ENCODE data around the gene KAT2B. TPM values are rescaled to one million over a fixed set of nuclear protein-coding genes. Genes with fewer than 3 reads are reported as not detected.

Gene KAT2B
- total RNA-seq, 1 experiment from 2014 or later = 4.6 TPM

GRCh38 chr3:20091331-20092047 lies 51.2 kb downstream of the KAT2B start:
- ChIA-PET POLR2A (ENCODE audit: low non-redundant PET) (no interaction called here), CTCF (no interaction called here)
- DNase-seq (ENCODE audit: low spot score) = no peak
- Histone ChIP-seq H3K4me1 (ENCODE audit: insufficient read depth, low read length, poor library complexity, severe bottlenecking) (no peaks in the 10 kb centered on the region), H3K9me3 (ENCODE audit: low read depth, low read length, poor library complexity, severe bottlenecking) (no peaks in the 10 kb centered on the region), H3K4me3 (ENCODE audit: low read depth, low read length, poor library complexity, severe bottlenecking) (no peak overlapping the region), H3K27me3 (replicated peaks; ENCODE audit: insufficient read depth, low read depth, low read length, poor library complexity) (no peaks in the 10 kb centered on the region), H3K27ac (ENCODE audit: low read depth, low read length, poor library complexity, severe bottlenecking) (no peak overlapping the region), H3K36me3 (ENCODE audit: insufficient read depth, low read length, poor library complexity, severe bottlenecking) (no peaks in the 10 kb centered on the region)
- intact Hi-C loops (cut with micrococcal nuclease; ENCODE audit: unreplicated experiment) = no loop called here
- no TSS peak for BruUV-seq (replicated peaks)
- no peak for TF ChIP-seq EZH2 (IDR thresholded peaks at IDR 0.05; ENCODE audit: borderline replicate concordance, low read depth, low read length, poor library complexity, severe bottlenecking)
- TF ChIP-seq CTCF (conservative IDR thresholded peaks at IDR 0.05; ENCODE audit: low read depth, low read length) = no peak

GRCh38 chr3:20095470-20095869 lies 55.2 kb downstream of the KAT2B start:
- CTCF ChIA-PET = no interaction called here
- Histone ChIP-seq H3K27ac (ENCODE audit: low read depth, low read length, poor library complexity, severe bottlenecking) (no peak overlapping the region), H3K27me3 (replicated peaks; ENCODE audit: insufficient read depth, low read depth, low read length, poor library complexity) (no peaks in the 10 kb centered on the region), H3K9me3 (ENCODE audit: low read depth, low read length, poor library complexity, severe bottlenecking) (no peaks in the 10 kb centered on the region), H3K4me3 (ENCODE audit: low read depth, low read length, poor library complexity, severe bottlenecking) (no peak overlapping the region), H3K36me3 (ENCODE audit: insufficient read depth, low read length, poor library complexity, severe bottlenecking) (no peaks in the 10 kb centered on the region), H3K4me1 (ENCODE audit: insufficient read depth, low read length, poor library complexity, severe bottlenecking) (no peaks in the 10 kb centered on the region)
- intact Hi-C loops (cut with micrococcal nuclease; ENCODE audit: unreplicated experiment) = no loop called here
- no peak for TF ChIP-seq EZH2 (IDR thresholded peaks at IDR 0.05; ENCODE audit: borderline replicate concordance, low read depth, low read length, poor library complexity, severe bottlenecking)
- TF ChIP-seq CTCF (conservative IDR thresholded peaks at IDR 0.05; ENCODE audit: low read depth, low read length) = no peak
- no peak for DNase-seq (ENCODE audit: low spot score)
- no TSS peak for BruUV-seq (replicated peaks)
- POLR2A ChIA-PET (ENCODE audit: low non-redundant PET) = no interaction called here

GRCh38 chr3:20096135-20096685 lies 56.0 kb downstream of the KAT2B start:
- Histone ChIP-seq H3K4me3 (ENCODE audit: low read depth, low read length, poor library complexity, severe bottlenecking) (no peak overlapping the region), H3K36me3 (ENCODE audit: insufficient read depth, low read length, poor library complexity, severe bottlenecking) (no peaks in the 10 kb centered on the region), H3K27ac (ENCODE audit: low read depth, low read length, poor library complexity, severe bottlenecking) (no peak overlapping the region), H3K4me1 (ENCODE audit: insufficient read depth, low read length, poor library complexity, severe bottlenecking) (no peaks in the 10 kb centered on the region), H3K9me3 (ENCODE audit: low read depth, low read length, poor library complexity, severe bottlenecking) (no peaks in the 10 kb centered on the region), H3K27me3 (replicated peaks; ENCODE audit: insufficient read depth, low read depth, low read length, poor library complexity) (no peaks in the 10 kb centered on the region)
- intact Hi-C loops (cut with micrococcal nuclease; ENCODE audit: unreplicated experiment) = no loop called here
- TF ChIP-seq CTCF (conservative IDR thresholded peaks at IDR 0.05; ENCODE audit: low read depth, low read length) (no peak), EZH2 (IDR thresholded peaks at IDR 0.05; ENCODE audit: borderline replicate concordance, low read depth, low read length, poor library complexity, severe bottlenecking) (no peak)
- no TSS peak for BruUV-seq (replicated peaks)
- DNase-seq (ENCODE audit: low spot score) = no peak
- CTCF ChIA-PET = no interaction called here
- POLR2A ChIA-PET (ENCODE audit: low non-redundant PET) = no interaction called here
